NCI-H2227 treated with DMSO at 0.1 percent for 48 hours (cell line): ENCODE measurements around the gene ADAMTSL1.

Source experiments
- DNase-seq: peaks from one replicate; lab custom pipeline; 2025; lab: John Stamatoyannopoulos, UW

ADAMTSL1 gene

GRCh38 chr9:18564018-18564880 lies 90.3 kb downstream of the ADAMTSL1 start:
- DNase-seq = no peak

- DNase-seq = no peak
These were observed 92.2 kb downstream of the ADAMTSL1 start for GRCh38 chr9:18566121-18566520.

- DNase-seq = peak; percentile 7
These were observed 95.0 kb downstream of the ADAMTSL1 start for GRCh38 chr9:18568973-18569372.

- DNase-seq = no peak
These were observed 96.1 kb downstream of the ADAMTSL1 start for GRCh38 chr9:18569941-18570630.

- no peak for DNase-seq
These were observed 99.1 kb downstream of the ADAMTSL1 start for GRCh38 chr9:18573021-18573556.

- DNase-seq = no peak
These were observed 101.7 kb downstream of the ADAMTSL1 start for GRCh38 chr9:18575686-18576085.

- no peak for DNase-seq
These were observed 105.6 kb downstream of the ADAMTSL1 start for GRCh38 chr9:18579536-18579935.

- no peak for DNase-seq
These were observed 106.2 kb downstream of the ADAMTSL1 start for GRCh38 chr9:18580151-18580550.

GRCh38 chr9:18585996-18586395 lies 112.0 kb downstream of the ADAMTSL1 start:
- no peak for DNase-seq

GRCh38 chr9:18588002-18588401 lies 114.0 kb downstream of the ADAMTSL1 start:
- DNase-seq = no peak

GRCh38 chr9:18591261-18591660 lies 117.3 kb downstream of the ADAMTSL1 start:
- no peak for DNase-seq

- DNase-seq = no peak
These were observed 120.9 kb downstream of the ADAMTSL1 start for GRCh38 chr9:18594837-18595236.

- no peak for DNase-seq
These were observed 121.6 kb downstream of the ADAMTSL1 start for GRCh38 chr9:18595597-18595996.

GRCh38 chr9:18596920-18597319 lies 123.0 kb downstream of the ADAMTSL1 start:
- no peak for DNase-seq

- no peak for DNase-seq
These were observed 125.0 kb downstream of the ADAMTSL1 start for GRCh38 chr9:18598969-18599368.

GRCh38 chr9:18601026-18601425 lies 127.1 kb downstream of the ADAMTSL1 start:
- no peak for DNase-seq

GRCh38 chr9:18601956-18602355 lies 128.0 kb downstream of the ADAMTSL1 start:
- no peak for DNase-seq

GRCh38 chr9:18604767-18605730 lies 131.1 kb downstream of the ADAMTSL1 start:
- DNase-seq = no peak

- DNase-seq = no peak
These were observed 131.8 kb downstream of the ADAMTSL1 start for GRCh38 chr9:18605766-18606180.

GRCh38 chr9:18606281-18606680 lies 132.3 kb downstream of the ADAMTSL1 start:
- peak; percentile 70 for DNase-seq

- DNase-seq = peak; percentile 85
These were observed 132.9 kb downstream of the ADAMTSL1 start for GRCh38 chr9:18606846-18607245.

GRCh38 chr9:18608371-18608770 lies 134.4 kb downstream of the ADAMTSL1 start:
- DNase-seq = no peak
